ENCODE data around the gene ZNF157.
"Not testable (repeated sequence)": the region's sequence is repeated elsewhere in the genome, so short reads cannot be mapped to it uniquely, and the experiment has no call there.

ZNF157 gene

DNA sequence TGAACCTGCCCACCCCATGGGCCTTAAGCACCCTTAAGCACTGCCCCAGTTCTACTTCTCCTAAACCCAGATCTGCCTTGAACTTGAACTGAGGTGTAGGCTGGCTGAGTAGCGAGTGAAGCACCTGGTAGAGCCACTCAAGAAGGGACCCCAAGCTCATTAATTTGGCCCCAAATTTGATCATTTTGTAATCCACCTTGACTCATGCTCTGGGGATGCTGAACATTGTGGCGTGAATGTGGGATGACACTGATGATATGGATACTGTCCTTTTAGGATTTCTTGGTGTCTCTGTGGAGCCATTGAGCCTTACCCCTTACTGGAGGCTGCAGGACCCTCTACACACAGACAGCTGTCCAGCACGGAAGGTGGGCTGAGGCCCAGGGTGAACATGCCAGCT is at the start of gene ZNF157:
ZNF157 (plus strand) TSS at position 301 of the 400 bp plus-strand sequence; CDS start at position 392, 91 bp downstream.
- TF ChIP-seq, protein P1, sequence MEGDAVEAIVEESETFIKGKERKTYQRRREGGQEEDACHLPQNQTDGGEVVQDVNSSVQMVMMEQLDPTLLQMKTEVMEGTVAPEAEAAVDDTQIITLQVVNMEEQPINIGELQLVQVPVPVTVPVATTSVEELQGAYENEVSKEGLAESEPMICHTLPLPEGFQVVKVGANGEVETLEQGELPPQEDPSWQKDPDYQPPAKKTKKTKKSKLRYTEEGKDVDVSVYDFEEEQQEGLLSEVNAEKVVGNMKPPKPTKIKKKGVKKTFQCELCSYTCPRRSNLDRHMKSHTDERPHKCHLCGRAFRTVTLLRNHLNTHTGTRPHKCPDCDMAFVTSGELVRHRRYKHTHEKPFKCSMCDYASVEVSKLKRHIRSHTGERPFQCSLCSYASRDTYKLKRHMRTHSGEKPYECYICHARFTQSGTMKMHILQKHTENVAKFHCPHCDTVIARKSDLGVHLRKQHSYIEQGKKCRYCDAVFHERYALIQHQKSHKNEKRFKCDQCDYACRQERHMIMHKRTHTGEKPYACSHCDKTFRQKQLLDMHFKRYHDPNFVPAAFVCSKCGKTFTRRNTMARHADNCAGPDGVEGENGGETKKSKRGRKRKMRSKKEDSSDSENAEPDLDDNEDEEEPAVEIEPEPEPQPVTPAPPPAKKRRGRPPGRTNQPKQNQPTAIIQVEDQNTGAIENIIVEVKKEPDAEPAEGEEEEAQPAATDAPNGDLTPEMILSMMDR (IDR thresholded peaks at IDR 0.05; ENCODE audit: extremely low read depth, missing control alignments) = no peak
- no peak for DNase-seq (ENCODE audit: low spot score)

DNA sequence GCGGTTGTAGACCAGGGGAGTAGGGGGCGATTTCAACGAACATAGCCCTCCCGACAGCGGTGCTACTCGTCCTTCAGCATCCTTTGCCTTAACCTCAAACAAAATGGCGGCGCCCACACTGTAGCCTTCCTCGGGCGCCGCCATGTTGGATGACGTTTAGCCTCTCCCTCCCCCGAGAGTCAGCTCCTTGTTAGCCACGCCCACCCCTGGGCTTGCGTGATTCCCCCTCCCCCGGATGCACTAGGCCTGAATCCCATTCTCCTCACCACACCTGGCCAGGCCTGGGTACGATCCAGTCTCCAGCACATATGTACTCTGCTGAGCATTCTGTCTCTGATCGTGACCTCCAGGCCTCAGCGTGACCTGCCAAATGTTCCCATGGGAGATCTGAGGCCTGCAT is 49.0 kb upstream of the ZNF157 start:
- DNase-seq (ENCODE audit: low spot score) = no peak
- TF ChIP-seq, protein P1 (IDR thresholded peaks at IDR 0.05; ENCODE audit: extremely low read depth, missing control alignments) = no peak

DNA sequence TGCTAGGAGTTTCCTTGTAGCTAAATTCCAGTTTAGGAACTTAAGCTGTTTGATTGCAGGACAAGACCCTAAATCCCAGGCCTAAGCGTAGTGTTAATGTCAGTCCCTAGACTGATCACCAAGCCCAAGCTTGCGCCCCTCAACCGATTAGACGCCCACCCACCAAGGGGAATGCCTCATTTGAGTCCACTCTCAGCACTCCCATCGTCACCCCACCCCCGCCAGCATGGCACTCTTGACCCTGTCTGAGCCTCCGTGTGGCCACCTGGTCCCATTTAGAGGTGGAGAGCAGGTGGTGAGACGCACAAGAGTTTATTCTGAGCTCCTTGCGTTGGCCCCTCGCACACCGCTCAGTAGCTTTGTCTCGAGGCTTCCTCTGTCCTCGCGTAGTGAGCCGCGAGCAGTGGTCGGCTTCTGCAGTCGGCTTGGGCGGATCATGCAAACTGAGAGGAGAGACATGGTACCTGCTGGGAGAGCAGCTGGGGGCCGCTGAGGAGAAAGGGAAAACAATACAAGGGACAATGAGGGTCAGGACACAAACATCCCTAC is 48.5 kb upstream of the ZNF157 start:
- TF ChIP-seq, protein P1 (IDR thresholded peaks at IDR 0.05; ENCODE audit: extremely low read depth, missing control alignments) = no peak
- DNase-seq (ENCODE audit: low spot score) = no peak

DNA sequence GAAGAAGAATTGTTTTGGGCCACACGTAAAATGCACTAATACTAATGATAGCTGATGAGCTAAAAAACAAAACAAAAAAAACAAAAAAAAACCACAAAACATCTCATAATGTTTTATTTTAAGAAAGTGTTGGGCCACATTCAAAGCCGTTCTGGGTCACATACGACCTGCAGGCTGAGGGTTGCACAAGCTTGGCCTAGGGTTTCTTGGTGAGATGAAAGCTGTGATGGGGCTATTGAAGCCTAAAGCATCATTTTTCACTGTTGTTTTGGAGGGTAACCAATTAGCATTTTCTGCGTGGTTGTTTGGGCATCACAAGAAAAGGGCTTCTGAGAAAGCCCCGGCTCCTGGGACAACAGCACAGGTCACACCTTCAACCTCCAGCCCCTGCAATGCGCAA is 42.5 kb upstream of the ZNF157 start:
- TF ChIP-seq, protein P1 (IDR thresholded peaks at IDR 0.05; ENCODE audit: extremely low read depth, missing control alignments) = no peak
- DNase-seq (ENCODE audit: low spot score) = no peak

DNA sequence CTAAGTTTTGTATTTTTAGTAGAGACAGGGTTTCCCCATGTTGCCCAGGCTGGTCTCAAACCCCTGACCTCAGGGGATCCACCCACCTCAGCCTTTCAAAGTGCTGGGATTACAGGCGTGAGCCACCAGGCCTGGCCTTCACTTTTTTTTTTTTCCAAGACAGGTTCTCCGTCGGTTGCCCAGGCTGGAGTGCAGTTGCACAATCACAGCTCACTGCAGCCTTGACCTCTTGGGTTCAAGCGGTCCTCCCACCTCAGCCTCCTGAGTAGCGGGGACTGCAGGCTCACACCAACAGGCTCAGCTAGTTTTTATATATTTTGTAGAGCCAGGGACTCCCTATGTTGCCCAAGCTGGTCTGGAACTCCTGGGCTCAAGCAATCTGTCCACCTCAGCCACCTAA is 37.6 kb upstream of the ZNF157 start:
- DNase-seq (ENCODE audit: low spot score) = not testable (repeated sequence)

DNA sequence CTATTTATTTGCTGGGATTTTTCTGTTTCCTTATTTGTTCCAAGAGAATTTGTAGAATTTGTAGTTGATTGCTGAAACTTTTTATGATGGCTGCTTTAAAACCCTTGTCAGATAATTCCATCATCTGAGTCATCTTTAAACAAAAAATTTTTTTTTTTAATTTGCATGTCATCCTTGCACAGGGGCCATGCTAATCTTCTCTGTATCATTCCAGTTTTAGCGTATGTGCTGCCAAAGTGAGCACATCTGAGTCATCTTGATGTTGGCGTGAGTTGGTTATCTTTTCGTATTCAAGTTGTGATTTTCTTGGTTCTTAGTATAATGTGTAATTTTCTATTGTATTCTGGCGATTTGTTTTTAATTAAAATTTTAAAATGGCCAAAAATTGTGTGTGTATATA is 18.7 kb upstream of the ZNF157 start:
- DNase-seq (ENCODE audit: low spot score) = no peak
- TF ChIP-seq, protein P1 (IDR thresholded peaks at IDR 0.05; ENCODE audit: extremely low read depth, missing control alignments) = no peak

DNA sequence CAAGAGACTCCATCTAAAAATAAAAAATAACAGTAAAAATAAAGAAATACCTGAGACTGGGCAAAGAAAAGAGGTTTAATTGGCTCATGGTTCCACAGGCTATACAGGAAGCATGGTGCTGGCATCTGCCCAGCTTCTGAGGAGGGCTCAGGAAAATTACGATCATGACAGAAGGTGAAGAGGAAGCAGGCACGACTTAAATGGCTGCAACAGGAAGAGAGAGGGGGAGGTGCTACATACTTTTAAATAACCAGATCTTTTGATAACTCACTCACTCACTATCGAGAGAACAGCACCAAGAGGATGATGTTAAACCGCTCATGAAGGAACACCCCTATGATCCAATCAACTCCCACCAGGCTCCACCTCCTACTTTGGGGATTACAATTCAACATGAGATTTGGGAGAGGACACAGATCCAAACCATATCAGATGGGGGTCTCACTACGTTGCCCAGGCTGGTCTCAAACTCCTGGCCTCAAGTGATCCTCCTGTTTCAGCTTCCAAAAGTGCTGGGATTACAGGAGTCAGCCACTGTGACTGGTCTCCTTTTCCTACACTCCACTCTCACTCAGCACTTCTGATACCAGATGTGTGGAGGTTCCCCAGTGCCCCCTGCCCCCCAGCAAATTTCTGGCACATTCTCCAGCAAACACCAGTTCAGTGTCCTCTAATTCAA is 11.9 kb upstream of the ZNF157 start:
- no peak for DNase-seq (ENCODE audit: low spot score)
- TF ChIP-seq, protein P1 (IDR thresholded peaks at IDR 0.05; ENCODE audit: extremely low read depth, missing control alignments) = no peak

Measured in GM20000 (cell line).